GM18520 (cell line): ENCODE data around the gene CPEB3.
"Not testable (repeated sequence)": the region's sequence is repeated elsewhere in the genome, so short reads cannot be mapped to it uniquely, and the experiment has no call there.

Experiments
- ATAC-seq: cut with Tn5 transposase; IDR thresholded peaks from one replicate; pipeline ENCODE4 v1.9.1; 2021; ENCODE audit not compliant: unreplicated experiment

CPEB3 gene

DNA sequence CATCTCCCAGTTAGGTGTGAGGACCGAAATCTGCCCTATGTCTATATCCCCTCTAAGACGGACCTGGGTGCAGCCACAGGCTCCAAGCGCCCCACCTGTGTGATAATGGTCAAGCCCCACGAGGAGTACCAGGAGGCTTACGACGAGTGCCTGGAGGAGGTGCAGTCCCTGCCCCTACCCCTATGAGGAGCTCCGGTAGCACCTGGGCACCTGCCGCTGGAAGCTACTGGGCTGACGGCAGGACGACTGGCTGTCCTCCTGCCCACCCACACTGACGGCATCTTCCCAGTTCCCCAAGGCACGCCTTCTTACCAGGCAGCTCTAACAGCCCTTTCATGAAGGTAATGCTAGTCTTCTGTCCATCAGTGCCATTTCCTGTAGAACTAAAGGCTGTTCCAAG, 74.3 kb downstream of the CPEB3 start:
- ATAC-seq = not testable (repeated sequence)

DNA sequence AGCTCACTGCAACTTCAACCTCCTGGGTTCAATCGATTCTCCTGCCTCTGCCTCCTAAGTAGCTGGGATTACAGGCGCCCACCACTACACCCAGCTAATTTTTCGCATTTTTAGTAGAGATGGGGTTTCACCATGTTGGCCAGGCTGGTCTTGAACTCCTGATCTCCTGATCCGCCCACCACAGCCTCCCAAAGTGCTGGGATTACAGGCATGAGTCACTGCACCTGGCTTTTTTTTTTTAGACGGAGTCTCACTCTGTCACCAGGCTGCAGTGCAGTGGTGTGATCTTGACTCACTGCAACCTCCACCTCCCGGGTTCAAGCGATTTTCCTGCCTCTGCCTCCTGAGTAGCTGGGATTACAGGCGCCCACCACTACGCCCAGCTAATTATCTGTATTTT, 75.7 kb downstream of the CPEB3 start:
- ATAC-seq = not testable (repeated sequence)

DNA sequence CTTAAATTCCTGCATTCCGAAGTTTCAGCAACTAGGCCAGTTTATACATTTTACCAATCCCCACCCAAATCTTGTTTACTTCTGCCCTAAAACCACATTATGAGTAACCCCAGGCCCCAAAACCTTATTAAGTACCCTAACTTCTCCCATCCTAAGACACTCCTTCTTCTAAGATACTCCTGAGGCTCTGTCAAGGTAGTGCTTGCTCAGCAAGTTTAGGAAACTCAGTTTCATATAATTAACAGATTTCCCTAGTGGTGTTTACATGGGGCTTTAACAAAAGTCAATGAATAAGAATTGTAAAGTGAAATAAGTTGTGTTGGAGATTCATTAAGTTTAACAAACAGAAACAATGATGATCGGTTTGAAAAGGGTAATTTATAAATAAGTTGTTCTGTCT, 77.8 kb downstream of the CPEB3 start:
- ATAC-seq = no peak

DNA sequence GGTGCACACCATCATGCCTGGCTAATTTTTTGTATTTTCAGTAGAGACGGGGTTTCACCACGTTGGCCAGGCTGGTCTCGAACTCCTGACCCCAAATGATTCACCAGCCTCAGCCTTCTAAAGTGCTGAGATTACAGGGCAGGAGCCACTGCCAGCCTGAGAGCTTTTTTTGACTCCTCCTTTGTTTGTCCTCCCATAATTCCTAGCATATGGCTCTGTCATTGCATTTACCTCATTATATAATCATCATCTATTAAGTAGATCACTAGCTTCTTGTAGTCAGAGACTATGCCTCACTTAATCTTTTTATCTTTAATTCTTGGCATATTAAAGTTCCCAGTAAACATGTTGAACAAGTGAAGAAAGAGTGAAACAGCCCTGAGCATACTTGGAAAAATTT, 82.1 kb downstream of the CPEB3 start:
- no peak for ATAC-seq

DNA sequence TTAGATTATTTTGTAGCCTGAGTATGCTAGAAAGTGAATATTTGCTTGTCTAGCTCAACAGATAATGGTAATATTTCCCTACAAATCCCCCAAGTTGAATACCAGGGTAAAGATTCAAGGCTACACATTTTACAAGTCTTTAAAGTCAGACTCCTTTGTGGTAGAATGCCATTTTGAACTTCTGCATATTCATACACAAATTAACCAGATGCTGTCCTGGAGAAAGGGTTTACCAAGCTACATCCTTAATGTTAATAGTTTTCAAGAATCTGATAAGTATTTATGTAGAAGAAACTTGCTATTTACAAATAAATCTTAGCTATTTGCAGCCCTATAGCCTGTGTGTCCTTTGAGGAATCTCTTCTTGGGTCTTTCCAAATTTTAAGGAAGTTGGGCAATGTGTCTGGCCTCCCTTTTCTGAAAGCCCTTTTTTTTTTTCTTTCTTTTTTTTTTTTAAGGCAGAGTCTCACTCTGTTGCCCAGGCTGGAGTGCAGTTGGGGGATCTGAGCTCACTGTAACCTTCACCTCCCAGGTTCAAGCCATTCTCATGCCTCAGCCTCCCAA, 82.6 kb downstream of the CPEB3 start:
- no peak for ATAC-seq

DNA sequence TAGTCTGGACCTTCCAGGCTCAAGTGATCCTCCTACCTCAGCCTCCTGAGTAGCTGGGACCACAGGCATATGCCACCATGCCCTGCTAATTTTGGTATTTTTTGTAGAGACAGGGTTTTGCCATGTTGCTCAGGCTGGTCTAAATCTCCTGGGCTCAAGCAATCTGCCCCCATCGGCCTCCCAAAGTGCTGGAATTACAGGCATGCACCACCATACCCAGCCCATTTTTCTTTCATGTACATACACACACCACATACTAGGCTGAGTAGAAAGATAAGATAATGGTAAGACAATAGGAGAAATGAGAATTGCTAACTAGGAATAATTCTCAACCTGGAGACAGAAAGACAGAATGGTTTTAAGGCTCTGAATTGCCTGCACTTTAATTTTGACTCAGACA, 83.8 kb downstream of the CPEB3 start:
- ATAC-seq = no peak

DNA sequence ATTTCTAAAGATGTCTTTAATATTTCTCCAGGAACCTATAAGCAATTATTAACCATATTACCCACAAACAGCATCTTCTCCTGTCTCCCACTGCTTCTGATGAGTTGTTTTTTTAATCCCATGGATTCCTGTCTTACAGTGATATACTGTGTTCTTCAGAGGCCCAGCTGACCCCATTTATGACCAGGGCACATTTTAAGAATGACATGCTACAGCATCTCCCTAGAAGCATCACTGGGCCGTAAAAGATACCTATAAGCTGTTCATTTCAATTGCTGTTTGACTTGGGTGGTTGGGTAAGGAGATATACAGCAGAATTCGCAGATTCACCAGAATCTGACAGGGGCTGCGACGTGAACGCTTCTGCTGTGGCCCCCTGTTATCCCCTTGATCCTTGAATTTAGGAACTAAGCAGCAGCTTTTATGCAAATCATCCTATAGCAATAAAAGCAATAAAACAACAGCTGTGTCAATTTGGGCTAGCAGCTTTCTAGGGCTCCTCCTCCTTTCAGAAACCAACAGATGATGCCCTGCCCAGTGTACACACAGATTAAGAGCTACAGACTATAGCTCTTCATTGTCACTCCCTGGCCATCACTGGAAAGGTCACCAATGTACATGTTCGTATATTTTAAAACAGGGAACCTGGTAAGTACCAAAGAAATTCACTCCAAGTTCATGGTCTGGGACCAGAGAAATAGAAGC, 86.8 kb downstream of the CPEB3 start:
- no peak for ATAC-seq

DNA sequence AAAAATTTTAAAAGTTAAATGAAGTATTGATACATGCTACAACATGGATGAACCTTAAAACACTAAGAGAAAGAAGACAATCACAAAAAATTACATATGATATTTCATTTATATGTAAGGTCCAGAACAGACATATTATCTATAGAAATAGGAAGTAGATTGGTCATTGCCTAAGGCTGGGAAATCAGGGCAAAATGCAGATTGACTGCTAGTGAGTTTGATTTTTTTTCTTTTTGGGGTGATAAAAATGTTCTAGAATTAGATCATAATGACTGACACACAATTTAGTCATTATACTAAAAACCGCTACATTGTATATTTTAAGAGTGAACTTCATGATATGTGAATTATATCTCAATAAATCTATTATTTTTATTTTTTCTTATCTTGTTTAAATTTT, 88.3 kb downstream of the CPEB3 start:
- no peak for ATAC-seq

DNA sequence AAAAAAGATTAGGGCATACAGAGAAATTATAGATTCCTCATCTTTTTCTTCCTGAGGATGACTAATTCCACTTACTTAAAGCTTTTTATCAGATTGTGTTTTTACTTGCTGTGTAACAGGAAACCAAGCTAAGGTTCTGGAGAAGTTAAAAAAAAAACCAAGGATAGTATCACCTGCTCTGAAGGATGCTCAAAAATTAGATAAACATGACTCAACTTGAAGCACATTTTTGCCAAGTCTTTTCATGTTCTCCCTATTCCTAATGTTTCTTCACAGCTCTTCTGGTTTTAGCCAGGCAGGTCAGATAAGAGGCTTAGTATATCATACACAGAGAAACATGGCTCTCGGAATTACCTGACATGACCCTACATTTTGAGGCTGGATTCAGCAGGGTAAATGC, 90.3 kb downstream of the CPEB3 start:
- no peak for ATAC-seq

DNA sequence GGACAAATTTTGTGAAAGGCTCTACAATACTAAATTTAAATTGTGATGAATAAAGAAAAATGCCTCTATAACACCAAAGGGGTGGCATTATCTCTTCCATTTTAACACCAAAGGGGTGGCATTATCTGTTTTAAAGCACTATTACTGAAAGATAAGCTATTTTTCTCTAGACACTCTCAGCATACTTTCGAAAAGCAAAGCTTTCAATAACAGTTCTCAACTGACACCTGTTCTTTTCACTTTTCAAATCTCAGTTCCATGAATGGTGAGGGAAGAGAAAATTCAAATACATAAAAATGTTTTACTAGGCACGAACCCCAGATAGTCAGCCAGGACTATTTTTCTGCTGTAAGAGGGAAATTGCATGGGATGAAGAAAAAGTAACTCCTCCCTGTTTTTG, 103.8 kb downstream of the CPEB3 start:
- no peak for ATAC-seq

DNA sequence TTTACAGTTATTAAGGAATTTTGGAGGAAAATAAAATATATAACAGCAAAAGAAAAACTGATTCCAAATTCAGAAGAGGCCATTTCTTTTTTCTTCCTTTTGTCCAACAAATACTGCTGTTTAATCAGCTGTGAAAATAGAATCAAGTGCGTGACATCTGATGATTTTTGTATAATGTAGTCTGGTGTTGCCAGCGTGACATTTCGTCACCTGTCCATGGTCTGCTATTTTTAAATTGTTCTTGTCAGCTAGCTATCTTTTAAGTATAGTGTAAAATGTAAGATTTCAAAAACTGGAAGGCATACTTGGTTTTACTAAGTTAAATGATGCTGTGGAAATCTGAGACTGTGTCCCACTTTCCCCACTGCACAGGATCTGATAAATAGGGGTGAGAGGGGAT, 105.9 kb downstream of the CPEB3 start:
- ATAC-seq = no peak

DNA sequence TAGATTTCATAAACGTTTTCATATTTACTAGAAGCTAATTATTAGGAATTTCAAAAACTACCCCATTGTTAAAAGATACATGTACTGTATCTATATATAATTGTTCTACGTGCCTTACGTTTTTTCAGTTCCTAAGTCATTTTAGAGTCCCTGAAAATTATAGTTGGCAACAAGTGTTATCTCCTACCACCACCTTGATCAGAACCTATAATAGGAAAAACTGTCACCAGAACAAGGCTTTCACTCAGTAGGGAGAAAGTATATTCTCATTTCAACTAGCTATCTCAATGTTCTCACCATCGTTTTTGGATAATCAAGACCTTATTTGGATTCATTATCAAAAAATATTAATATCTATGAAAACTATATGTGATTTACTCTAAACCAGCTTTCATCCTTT, 107.7 kb downstream of the CPEB3 start:
- no peak for ATAC-seq

DNA sequence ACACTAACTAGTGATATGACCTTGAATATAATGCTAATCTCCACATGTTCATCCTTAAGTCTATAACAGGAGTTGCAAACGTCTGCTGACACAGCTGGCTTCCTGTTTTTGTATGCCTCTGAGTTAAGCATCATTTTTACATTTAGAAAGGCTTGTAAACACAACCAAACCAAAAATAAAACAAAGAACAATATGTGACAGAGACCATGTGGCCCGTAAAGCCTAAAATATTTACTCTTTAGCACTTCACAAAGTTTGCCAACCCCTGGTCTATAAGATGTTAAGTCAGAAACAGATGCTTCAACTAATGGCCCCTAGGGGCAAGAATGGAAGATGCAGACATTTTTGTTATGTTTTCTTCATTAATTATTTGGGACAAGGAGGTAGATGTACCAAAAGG, 109.3 kb downstream of the CPEB3 start:
- ATAC-seq = no peak

DNA sequence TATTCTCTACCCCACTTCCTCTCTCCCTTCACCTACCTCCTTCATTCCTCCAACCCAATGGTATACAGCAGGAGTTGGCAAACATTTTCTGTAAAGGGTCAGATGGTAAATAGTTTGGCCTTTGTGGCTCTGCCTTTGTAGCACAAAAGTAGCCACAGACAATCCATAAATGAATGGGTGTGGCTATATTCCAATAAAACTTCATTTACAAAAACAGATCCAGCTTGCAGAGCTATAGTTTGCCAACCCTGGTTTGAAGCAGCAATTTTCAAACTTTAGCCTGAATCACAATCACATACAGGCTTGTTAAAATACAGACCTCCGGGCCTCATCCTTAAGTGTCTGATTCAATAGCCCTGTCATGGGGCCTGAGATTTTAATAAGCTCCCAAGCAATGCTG, 110.5 kb downstream of the CPEB3 start:
- ATAC-seq = no peak

DNA sequence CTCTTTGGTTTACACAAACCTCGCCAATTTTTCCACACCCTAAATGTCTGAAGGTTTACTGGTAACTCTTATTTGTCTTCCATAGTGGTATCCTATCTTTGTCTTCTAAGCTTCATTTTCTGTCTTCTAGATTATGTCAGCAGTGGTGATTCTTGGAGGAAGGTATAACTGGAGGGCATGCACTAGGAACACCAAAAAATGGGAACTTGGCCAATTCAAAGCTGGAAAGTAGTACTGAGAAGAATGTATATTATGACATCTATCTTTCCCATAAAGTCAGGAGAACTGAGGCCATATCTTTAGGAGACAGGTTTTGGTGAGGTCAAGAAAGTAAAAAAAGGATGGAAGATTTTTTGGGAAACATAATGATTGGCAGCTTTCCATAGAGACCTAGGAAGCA, 113.3 kb downstream of the CPEB3 start:
- no peak for ATAC-seq

DNA sequence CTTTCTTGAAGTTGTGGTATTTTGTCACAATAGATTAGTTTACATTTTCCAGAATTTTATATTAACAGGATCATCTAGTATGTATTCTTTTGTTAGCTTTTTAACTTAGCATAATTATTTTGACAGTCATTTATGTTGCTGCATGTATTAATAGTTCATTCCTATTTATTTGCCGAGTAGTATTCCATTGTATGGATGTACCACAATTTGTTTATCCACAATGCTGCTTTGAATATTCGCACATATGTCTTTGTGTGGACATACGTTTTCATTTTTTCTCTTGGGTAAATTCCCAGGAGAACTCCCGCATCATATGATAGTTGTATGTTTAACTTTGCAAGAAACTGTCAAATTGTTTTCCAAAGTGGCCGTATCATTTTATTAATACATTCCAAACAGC, 115.7 kb downstream of the CPEB3 start:
- ATAC-seq = no peak

DNA sequence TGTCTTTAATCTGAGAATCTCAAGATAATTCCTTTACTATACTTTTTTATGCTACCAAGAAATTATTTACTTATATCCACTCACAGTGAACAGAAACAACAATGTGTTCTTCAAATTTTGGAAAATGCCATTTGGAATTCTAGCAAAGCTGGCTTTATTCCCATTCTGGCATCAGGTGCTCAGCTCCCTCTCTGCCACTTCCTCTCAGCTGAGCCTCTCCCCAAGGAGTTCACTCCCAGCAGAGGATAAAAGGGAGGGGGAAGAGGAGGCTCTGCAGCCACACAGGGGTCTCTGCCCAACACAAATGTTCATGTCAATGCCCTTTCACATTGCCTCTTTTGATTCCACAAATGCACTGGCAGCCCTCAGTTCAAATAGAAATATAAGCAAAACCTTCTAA, 116.9 kb downstream of the CPEB3 start:
- ATAC-seq = no peak

DNA sequence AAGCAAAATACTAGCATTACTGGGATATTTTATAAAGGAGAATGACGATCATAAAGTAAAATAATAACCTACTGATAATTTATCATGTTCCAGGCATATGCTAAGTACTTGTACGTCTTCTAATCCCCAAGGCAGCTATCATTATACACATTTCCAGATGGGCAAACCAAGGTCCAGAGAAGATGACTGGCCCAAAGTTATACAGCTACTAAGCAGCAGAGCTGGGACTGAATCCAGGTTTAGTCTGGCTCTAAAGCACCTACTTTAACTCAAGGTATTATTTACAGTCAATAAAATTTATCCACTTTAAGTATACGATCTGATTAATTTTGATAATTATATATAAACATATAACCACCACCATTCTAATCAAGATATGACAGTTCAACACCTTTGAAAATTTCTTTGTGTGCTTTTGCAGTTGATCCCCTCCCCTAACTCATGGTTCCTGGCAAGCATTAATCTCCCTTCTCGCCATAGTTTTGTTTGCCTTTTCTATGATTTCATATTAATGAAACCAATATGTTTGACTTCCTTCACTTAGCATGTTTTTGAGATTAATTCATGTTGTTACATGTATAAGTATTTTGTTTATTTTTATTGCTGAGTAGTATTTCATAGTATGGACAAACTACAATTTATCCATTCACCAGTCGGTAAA, 126.7 kb downstream of the CPEB3 start:
- ATAC-seq = no peak

DNA sequence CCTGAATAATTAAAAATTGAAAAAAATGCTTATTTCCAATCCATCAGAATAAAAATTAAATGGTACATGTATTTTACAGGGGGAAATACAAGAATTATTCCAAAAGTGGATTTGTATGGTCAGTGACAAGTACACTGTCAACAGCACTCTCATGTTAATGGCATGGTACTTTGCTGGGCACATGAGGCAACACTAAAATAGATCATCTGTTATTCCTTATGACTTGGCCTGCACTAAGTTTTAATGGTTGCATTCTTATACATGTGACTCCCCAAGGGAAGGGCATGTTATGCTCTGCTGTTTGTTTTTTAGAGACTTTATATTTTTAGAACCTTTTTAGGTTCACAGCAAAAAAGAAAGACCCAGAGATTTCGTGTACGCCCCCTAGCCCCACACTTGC, 128.3 kb downstream of the CPEB3 start:
- ATAC-seq = no peak

DNA sequence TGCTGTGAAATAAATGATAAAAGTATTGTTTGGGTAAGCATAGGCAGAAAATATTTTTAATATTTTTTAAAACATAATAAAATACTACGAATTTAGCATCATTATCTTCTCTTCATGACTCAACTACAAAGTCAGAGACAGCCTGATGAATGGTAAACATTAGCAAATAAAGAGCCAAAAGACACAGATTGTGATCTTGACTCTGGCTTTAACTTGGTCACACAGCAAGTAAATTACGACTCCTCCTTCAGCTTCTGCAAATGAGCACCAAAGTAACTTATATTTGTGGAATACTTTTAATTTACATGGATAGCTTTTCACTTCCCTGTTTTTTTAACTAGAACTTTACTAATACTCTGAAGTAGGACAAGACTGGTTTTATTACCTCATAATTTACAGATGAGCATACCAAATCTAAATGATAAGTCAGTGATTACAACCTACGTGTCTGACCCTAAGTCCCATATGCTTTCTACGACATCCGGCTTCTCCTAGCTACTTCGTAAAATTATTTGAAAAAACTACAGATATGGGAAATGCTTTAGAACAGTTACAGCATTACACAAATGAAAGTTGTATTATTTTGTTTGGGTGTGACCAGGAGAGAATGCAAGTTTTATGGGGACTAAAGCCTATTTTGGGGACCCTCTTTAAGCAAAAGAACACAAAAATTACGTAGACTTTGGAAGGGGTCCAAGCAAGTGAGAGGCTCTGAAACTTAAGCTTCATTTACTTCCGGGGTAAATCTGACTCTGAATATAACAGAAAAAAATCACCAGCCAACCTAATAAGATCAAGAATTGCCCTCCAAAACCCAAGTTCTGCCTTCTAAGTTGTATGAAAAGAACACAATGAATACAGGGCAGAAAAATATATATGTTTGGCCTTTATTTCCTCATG, 133.8 kb downstream of the CPEB3 start:
- no peak for ATAC-seq

DNA sequence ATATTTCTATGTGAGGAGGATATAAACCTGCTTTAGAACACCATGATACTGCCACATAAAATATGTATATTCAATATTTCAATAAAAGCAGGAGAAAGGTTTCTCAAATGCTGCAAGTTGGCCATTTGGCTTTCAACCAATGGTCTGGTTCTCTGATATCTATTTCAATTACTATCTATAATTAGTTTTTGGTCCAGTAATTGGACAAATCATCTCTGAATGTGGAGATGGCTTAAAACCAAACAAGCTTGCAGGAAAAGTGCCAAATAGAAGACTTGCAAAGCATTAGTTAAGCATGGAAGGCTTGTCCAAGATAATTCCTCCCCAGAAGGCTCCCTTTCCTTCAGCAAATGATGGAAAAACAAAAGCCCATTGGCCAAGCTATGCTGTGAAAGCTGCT, 140.1 kb downstream of the CPEB3 start:
- no peak for ATAC-seq

DNA sequence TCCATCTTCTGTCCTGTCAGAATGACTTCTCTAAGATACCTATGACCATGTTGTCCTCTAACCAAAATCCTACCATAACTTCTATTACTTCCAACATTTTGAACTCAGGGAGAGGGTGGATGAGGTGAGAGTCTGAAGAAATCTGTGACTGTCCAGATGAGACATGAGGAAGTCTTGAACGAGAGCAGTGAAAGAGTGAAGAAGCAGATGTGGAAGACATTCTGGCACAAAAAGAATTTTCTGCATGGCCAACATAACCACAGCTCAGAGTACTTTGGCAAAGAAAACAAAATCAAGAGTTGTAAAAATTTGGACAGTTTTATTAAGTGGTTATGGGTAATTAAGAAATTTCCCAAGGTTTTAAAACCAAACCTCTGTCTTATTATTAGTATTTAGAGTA, 141.6 kb downstream of the CPEB3 start:
- ATAC-seq = no peak
